NCI-H774 (cell line): ENCODE results near the gene DAZL.

Source experiments
- DNase-seq: peaks from one replicate; lab custom pipeline; 2025; lab: John Stamatoyannopoulos, UW

The DAZL gene

GRCh38 chr3:16543242-16543864 is 61.9 kb downstream of the DAZL start:
- no peak for DNase-seq

GRCh38 chr3:16538507-16538906 is 66.7 kb downstream of the DAZL start:
- DNase-seq, result no peak

GRCh38 chr3:16536996-16537395 is 68.2 kb downstream of the DAZL start:
- DNase-seq, result no peak
